Measurements from ENCODE around the gene APEH.

GRCh38 chr3:49727924-49728361 lies 53.8 kb downstream of the APEH start:
- TF ChIP-seq CTCF (IDR thresholded peaks at IDR 0.05) (no peak), POLR2A (IDR thresholded peaks at IDR 0.05) (no peak), EP300 (IDR thresholded peaks at IDR 0.05; ENCODE audit: low read depth) (no peak)

Measured in transverse colon (tissue), 3 donors.